NCI-H1930 (cell line): ENCODE data around the gene ANO2.

Experiments used
- DNase-seq, 2 experiments: peaks; one replicate each; lab custom pipeline; 2025; lab: John Stamatoyannopoulos, UW

Gene ANO2

DNA sequence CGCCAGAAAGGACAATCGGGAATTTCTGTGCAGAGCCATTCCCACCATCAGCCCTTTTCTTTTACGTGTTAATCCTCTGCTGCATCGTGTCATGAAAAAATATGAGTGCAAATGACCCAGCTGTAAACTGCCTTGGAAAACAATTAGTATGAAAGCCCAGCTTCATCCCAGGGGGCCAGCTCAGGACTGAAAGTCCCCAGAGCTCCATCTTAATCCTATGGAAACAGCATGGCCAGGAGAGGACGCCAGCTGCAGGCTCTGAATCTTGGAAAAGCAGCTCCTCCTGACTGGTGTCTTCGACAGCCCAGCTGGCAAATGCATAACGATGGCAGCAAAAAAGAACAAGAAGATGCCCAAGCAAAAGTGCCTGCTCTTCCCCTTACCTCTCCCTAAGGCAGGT lies 321.6 kb downstream of the ANO2 start:
- DNase-seq = no peak

DNA sequence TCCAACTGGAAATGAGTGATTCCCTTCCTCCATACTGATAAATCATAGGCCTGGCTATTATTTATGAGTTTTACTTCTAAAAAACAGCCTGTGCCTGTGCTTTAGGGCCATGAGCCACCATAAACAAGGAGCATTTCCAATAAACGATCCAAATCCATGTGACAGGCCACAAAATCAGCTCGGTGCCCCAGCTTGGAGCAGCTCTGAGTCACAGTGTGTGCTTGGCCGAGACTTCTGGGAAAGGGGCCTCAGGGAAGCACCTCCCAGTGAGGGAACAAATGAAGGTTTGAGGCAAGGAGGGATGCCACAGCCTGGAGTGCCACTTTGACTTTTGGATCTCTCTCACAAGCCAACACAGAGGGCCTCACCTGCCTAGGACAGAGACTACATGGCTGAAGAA lies 322.8 kb downstream of the ANO2 start:
- DNase-seq = no peak

DNA sequence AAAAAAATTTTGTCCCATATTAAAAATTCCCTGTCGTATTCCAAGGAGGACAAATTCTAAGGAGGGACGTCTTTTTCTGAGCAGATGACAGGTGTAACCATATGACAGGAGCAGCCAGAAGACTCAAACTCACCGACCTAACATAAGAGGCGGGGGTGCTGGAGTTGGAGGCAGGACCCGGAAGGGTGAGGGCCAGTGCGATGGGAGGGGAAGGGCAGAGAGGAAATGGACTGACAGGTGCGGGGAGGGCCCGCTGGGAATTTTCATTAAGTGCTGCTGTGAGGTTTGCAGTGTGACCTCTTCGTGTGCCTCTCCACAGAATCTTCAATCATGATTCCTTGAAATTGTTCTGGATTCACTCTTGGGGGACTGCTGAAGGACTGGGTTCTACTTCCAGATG lies 323.7 kb downstream of the ANO2 start:
- DNase-seq = no peak

DNA sequence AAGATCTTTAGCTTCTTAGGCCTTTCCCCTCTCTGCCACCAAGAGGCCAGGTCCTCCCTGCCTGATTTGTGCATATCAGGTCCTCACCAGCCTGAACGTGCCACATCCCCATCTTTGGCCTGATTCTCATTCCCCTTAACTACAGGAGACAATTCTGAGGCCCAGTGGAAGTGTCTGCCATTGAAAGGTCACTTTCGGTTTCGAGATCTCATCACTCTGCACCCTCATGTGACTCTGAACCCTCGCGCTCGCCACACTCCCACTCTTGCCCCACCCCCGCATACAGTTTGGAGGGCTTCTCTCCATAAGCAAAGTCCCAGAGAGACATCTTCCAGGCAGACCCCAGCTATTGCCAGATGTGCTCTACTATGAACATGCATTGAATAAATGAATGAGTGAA lies 324.2 kb downstream of the ANO2 start:
- no peak for DNase-seq

DNA sequence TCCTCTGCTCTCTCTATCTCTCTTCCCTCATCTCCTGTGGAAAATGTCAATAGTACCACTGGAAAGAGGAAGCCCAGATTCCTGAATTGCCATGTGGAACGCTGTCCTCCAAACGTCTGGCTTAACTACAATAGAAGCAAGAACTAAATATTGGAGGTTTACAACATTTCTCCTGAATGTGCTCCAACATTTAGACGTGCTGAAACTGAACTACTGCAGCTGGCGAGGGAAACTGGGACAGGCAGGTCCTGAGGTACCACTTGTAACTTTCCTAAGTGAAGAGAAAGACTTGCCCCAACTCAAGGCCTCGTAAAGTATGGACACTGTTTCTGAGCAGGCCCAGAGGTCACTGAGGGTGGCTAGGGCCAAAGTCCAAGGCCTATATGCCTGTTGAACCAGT lies 325.4 kb downstream of the ANO2 start:
- no peak for DNase-seq

DNA sequence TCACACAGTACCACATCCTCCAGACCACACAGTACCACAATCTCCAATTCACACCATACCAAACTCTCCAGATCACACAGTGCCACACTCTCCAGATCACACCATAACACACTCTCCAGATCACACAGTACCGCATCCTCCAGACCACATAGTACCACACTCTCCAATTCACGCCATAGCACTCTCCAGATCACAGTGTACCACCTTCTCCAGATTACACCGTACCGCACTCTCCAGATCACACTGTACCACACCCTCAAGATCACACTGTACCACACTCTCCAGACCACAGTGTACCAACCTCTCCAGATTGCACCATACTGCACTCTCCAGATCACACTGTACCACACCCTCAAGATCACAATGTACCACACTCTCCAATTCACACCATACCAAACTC lies 328.2 kb downstream of the ANO2 start:
- no peak for DNase-seq

DNA sequence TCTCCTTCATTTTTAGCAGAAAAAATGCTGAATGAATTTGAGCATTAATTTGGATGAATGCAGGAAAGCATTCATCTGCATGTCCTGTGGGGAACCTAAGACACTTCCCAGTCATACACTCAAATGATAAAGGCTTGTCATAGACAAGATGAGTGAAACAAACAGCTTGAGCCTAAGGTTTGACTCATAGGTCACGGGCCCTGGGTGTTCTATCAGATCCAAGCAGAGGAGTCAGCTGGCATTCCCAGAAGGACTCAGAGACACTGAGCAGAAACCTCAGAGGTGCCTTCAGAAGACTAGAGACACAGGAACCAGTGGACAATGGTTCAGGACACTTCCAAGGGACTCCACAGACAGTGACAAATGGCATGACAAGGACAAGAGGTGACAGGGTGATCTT lies 329.3 kb downstream of the ANO2 start:
- no peak for DNase-seq

DNA sequence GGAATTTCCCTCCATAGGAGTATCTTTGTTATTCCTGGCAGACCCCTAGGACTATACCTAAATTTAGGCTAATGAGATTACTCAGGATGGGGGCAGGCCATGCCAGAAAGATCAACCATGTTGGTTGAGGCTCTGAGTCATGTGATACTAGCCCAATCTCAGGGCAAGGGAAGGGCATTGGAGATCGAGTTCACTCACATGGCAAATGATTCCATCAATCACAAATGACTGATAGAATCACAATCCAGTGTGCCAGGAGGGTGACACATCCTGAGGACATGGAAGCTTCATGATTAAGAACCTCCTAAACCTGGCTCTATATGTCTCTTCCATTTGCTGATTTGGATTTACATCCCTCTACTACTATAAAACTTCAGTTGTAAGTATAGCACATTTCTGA lies 330.8 kb downstream of the ANO2 start:
- DNase-seq = no peak

DNA sequence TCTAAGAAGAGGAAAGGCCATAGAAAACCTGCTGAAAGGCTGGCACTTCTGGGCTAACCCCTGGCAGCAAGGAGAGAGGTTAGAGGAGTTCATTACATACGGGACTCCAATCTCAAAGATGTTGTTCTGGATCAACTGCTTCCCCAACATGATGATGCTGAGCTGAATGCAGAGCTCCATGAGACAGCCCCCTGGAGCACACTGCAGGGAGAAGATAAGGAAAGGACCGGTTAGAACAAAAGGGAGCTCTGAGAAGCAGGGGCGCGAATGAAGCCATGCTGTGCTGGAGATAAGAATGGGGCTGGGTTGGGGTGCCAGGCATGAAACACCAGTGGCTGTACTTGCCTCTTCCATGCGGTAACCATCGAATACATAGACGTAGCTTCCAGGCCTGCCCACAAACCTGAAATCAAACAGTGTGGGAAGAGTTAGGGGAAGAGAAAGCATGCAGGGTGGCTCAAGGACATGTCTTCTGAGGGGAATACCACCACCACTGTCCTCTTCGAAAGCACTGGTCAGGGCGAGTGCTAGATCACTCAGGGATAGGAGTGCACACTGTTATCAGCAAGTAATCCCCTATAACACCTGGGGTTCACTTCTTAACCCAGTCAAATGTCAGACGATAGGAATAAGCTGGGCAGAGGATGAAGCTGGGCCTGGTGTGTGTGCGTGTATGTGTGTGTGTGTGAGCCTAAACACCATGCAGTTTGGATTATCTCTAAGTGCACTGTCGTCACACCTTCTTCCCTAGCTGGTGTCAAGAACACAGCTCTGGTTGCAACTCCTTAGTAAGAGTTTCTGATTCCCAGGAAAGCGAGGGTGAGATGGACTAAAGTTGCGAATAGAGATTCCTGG lies 332.3 kb downstream of the ANO2 start:
- no peak for DNase-seq

DNA sequence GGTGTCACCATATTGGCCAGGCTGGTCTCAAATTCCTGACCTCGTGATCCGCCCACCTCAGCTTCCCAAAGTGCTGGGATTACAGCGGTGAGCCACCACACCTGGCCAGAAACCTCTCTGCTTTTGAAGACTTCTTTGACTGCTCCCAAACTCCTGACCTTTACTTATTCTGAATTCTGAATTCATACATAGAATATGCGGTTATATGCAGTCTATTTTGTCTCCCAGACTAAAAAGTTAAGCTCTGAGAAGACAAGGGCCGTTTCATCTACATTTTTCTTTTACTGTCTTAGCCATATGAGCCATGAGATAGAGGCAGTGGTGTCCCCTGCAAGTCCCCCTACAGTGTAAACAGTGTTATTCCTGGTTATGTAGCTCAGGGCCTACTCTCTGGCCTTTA lies 333.9 kb downstream of the ANO2 start:
- no peak for DNase-seq

DNA sequence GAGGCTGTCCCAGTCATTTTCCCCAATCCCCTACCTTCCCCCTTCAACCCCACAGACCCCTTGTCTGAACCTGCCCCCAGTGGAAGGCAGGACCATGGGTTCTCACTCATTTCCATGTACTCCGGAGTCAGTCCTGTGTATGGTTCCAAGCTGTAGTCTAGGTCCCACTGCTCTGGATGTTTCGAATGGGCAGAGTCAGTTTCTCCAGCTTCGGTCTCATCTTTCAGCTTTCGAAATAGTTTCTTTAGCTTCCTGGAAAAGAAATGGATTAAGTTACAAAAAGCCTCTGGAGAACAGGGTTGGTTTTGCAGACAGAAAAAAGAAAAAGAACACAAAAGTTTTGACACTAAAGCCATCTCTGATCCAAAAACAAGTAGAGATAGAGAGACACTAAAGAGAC lies 345.7 kb downstream of the ANO2 start:
- DNase-seq = no peak

DNA sequence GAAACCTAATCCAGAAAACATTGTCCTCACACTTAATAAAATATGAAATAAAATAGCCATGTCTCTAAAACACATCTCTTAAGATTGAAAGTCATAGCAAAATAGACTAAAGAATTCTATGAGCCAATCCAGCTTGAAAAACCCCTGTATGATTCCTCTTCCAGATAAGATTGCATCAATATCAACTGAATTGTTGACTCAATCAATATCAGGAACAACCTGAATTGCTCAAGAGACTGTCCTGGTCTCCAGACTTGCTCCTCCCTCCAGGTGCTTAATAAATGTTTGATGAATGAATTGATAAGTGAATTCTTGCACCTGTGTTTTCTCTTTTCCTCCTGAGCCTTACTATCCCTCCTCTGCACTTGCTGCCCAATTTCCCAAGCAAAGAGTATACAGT lies 351.1 kb downstream of the ANO2 start:
- DNase-seq = no peak

DNA sequence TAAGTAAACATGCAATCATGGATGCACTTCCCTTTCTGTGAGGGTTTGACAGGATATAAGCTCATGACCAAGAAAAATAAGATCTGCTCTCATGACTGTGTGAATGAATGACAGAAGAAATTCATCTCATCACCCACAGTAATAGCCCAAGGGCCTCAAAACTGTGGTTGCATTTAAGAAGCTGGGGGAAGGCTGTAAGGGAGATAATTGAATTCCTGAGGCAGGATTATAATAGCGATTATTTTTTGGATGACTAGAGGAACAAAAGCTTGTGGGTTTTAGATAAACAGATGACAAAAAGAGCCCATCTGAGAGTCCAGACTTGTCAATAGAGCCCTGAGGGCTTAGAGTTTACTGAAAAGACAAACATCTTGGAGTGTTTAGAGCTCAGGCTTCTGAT lies 352.0 kb downstream of the ANO2 start:
- DNase-seq = no peak

DNA sequence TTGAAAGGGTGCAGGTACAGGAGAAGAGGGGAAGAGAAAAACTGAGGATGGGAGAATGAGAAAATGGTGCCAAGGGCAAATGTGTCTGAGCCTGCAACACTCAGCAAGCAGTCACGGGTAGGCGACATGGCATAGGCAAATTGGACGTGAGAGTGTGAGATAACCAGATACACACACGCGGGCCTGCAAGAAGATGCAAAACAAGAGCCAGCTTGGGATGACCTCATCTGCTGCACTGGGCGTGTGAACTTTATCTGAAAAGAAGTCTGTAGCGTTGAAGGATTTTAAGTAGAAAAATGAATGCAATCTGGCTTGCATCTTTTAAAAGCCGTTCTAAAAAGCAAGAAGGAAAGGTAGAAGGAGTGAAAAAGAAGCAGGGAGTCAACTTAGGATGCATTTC lies 352.7 kb downstream of the ANO2 start:
- no peak for DNase-seq

DNA sequence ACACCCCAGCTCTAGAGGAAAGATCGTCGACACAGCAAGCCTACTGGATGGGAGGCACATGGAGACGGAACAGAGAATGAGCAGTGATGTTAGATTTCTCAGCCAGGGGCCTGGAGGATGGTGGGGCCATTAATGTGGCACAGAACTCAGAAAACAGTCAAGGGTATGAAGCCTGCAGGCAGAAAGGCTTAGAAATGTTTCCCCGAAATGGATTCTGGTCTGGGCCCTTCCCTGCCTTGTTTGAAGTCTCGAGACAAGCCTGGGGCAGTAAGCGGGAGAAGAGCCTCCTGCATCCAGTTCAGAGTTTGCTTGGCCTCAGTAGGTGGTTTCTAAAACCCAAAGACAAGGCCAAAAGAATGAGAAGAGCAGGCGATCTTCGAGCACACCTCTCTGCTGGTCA lies 354.7 kb downstream of the ANO2 start:
- DNase-seq = no peak

DNA sequence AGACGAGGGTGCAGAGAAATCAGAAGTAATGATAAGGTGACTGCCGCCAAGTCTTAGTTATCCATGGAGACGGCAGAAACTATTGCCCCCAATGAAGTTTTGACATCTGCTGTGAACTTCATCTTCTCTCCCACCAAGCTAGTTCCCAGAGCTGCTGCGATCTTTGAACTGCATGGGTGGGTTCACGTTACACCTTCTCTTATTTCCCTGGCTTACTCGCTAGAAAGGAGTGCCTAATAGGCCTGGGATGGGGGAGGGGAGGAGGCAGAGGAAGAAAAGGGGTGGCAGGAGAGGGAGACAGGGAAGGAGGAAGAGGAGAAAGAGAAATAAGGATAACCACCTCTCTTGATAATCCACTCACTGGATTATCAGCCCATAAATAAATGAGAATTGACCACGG lies 356.0 kb downstream of the ANO2 start:
- DNase-seq = no peak

DNA sequence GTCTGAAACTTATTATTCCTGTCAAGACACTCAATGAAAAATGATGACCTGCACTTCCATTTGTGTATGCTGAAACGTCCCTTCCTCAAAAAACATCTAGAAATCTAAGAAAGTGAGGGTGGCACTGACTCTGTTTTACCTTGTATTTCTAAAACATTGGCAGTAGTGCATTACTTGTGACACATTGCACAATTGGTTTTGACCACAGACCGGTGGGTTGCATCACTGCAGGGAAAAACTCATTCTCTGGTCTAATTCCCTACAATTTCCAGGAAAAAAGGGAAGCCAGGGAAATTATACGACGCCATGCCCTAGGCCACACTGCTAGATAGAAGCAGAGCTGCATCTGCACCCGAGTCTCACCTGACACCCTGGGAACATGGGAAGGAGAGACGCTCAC lies 356.5 kb downstream of the ANO2 start:
- no peak for DNase-seq

DNA sequence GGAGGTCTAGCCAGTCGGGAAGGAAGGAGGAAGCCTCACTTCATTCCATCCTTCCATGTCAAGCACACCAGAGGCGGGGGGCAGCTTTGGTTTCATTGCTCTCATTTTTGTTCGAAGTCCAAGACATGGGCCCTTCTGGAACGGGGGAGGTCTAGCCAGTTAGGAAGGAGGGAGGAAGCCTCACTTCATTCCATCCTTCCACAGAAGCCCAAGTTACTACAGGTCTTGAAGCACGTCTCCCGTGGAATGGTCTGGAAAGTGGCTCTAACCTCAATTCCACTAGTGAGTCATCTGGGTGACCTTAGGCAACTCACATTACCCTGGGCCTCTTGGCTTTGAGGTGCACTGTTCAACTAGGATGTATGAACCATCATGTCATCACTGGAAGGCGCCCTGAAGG lies 356.9 kb downstream of the ANO2 start:
- no peak for DNase-seq

DNA sequence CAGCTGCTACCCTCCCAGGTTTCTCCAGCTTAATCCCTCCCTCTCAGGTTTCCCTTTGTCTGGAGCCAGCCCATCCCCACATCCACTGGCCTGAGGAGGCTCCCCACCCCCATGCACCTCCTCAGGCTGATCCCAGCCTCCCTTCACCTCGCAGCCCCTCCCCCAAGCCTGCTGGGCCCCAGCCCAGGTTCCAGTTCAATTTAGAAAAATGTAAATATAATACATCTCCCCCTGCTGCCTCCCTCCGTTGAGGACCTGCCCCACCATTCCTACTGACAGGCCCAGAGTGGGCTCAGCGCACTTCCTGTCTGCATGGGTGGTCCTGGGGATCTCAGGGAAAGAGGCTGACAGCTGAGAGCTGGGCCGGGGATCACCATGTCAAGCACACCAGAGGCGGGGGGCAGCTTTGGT lies 357.3 kb downstream of the ANO2 start:
- no peak for DNase-seq

DNA sequence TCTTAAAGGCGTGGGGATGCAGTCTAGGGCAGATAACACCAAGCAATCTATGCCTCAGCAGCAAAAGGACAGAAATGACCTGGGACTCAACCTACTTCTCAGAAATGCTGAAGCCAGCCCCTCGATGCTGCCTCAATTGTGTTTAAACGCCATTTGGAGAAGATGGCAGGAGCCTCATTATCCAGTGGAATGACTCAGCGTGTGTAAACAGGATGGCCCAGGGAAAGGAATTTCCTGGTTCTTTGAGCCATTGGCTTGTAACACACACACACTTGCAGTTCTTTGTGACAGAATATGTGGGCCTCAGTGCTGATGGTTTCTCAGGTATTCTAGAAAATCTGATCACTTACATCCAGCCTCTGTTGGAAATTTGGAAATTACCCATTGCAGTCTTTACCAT lies 358.9 kb downstream of the ANO2 start:
- no peak for DNase-seq

DNA sequence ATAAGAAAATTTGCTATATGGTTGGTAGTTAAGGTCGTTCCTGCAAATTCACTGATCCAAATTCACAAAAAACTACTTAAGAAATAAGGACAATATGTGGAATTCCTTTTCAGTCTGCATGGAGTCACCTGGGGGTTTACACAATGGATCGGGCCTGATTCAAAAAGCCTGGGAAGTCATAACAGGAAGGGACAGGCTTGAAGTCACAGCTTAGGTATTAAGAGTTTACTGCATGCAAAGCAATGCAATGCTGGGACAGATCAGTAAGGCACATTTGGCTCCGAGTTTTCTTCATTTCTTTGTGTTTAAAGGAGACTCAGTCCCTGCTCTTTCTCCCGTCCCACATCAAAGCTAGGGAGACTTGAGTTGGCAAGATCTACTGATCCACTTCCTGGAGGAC lies 359.9 kb downstream of the ANO2 start:
- no peak for DNase-seq

DNA sequence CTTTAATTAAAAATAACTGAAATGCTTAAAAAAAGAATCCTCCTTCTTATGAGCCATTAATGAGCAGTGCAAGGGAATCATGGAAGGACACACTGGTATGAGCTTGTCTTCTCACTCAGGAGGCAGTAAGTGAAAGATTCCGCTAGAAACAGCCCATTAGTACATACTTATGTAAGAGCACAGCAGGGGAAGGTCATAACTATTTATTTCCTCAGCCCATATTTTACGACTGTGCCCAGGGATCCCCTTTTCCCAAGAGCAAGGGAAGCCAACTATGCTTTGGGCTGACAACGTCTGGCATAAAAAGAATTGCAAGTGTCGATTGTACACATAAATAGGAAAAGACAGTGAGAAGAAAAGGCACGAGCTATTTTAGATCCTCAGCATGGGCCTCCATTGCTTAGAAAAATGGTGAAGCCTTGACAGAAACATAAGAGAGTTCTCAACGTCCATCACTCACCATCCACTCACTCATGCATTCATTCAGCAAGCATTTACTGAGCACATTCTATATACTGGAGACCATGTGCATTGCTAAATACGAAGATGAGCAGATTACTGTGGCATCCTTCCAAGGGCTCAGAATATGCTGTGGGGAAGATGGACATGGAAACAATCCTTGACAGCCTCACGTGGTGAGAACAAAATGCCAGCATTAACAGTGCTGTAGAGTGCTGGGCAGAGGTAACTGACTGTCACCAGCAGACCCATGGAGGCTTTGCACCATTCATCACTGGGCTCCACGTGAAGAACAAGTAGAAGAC lies 360.5 kb downstream of the ANO2 start:
- DNase-seq = no peak

DNA sequence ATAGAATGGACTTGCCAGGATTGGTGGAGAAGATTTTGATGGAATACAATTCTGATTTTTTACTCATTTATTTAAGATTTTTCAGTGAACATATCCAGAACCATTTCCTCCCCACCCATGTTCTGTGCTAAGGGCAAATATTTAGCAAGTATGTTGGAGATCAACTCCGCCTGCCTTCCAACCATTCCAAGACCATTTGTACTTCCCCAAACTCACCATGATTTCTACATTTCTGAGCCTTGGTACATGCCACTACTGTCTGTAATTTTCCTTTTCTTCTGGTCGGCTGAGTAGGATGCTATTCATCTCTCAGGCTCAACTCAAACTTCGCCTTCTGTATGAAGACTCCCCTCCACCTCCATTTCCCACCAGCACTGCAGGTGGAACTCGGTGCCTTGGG lies 362.5 kb downstream of the ANO2 start:
- no peak for DNase-seq

DNA sequence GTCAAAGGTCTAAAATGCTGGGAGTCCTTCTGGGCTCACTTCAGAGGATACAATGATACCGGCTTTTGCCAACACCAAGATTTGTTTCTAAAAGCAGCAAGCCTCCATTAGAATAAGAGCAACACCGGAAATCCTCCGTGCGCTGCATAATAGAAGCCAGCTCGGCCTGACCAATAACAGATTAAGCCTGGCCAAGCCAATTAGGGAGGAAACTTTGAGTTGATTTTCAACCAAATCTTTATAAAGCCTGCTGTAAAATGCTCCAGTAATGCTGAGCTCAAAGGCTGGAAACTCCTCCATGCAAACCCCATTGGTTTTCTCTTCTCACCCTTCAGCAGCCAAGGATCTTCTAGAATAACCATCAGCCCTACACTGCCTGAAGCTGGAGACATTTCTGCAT lies 363.0 kb downstream of the ANO2 start:
- DNase-seq = no peak
